GM12865 (cell line): ENCODE data around the gene AOC1.

Source experiments
- DNase-seq: peaks from one replicate; pipeline ENCODE4 v3.0.0; 2010; ENCODE audit warnings: low read depth
- H3K4me3 ChIP-seq: 2 replicates; pipeline ENCODE4 v1.5.1; 2011; ENCODE audit warnings: mild to moderate bottlenecking, low read depth, low read length, control low read depth
- TF ChIP-seq, protein P1 (sequence below): IDR thresholded peaks from 2 replicates; pipeline ENCODE4 v1.5.1; 2011; ENCODE audit warnings: low read length, control low read depth, low read depth, inconsistent platforms; ENCODE audit not compliant: insufficient read depth; ENCODE audit errors: missing control alignments

AOC1 gene

GRCh38 chr7:150824379-150825177 lies 27.7 kb upstream of the AOC1 start:
- H3K4me3 ChIP-seq = no peak overlapping the region
- TF ChIP-seq, protein P1, sequence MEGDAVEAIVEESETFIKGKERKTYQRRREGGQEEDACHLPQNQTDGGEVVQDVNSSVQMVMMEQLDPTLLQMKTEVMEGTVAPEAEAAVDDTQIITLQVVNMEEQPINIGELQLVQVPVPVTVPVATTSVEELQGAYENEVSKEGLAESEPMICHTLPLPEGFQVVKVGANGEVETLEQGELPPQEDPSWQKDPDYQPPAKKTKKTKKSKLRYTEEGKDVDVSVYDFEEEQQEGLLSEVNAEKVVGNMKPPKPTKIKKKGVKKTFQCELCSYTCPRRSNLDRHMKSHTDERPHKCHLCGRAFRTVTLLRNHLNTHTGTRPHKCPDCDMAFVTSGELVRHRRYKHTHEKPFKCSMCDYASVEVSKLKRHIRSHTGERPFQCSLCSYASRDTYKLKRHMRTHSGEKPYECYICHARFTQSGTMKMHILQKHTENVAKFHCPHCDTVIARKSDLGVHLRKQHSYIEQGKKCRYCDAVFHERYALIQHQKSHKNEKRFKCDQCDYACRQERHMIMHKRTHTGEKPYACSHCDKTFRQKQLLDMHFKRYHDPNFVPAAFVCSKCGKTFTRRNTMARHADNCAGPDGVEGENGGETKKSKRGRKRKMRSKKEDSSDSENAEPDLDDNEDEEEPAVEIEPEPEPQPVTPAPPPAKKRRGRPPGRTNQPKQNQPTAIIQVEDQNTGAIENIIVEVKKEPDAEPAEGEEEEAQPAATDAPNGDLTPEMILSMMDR = no peak
- DNase-seq = no peak

DNA sequence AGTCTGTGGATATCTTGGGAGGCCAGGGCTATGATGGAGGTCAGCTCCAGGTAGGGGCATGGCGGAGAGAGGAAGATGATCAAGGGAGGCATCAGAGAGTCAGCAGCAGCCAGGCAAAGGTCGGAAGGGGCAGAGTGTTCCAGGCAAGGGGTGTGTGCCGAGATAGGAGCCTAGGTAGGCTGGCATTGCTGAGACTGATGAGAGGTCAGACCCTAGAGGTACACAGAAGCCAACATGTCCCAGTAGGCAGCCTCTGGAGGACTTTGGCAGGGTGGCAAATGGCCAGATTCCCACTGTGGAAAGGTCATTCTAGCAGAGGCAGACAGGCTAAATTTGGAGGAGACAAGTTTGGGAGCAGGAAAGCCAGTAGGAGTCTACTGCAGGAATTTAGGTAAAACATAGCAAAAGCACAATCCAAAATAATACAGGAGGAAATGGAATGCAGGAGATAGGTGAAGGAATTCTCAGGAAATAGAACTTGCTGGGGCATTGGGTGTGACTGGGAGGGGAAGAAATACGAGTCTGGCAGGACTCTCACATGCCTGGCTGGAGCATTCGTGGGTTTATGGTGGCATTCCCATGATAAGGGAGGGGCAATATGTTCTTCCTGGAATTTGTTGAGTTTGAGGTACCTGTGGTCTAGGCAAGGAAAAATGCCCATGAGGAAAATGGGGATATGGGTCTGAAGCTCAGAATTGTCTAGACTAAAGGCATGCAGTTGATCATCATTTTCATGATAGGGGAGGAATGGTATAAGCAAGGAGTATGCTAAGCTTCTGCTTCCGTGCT lies 26.1 kb upstream of the AOC1 start:
- no peak overlapping the region for H3K4me3 ChIP-seq
- TF ChIP-seq, protein P1 = no peak
- DNase-seq = no peak

- TF ChIP-seq, protein P1 = no peak
- no peak for DNase-seq
- H3K4me3 ChIP-seq = no peak overlapping the region
Measured at GRCh38 chr7:150828384-150828783, 23.9 kb upstream of the AOC1 start.

DNA sequence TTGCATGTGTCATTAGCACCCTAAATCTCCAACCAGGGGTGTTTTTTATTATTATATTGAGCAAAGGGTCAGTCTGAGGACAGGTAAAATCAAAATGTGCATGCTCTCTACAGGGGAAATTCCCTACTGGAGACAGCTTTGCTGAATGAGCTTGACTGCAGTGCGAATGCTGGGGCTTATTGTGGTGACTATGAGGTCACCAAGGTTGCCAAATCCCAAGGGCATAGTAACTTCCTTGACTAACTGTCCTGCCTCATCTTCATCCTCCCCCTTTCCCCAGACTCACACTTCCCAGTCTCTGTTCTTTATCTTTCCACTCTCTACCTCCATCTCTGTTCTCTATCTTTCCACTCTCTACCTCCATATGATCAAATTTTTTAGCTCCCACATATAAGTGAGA lies 22.9 kb upstream of the AOC1 start:
- TF ChIP-seq, protein P1 = no peak
- peak; percentile 17 for DNase-seq
- no peak overlapping the region for H3K4me3 ChIP-seq

GRCh38 chr7:150830937-150831336 lies 21.4 kb upstream of the AOC1 start:
- DNase-seq = no peak
- no peak overlapping the region for H3K4me3 ChIP-seq
- TF ChIP-seq, protein P1 = no peak

DNA sequence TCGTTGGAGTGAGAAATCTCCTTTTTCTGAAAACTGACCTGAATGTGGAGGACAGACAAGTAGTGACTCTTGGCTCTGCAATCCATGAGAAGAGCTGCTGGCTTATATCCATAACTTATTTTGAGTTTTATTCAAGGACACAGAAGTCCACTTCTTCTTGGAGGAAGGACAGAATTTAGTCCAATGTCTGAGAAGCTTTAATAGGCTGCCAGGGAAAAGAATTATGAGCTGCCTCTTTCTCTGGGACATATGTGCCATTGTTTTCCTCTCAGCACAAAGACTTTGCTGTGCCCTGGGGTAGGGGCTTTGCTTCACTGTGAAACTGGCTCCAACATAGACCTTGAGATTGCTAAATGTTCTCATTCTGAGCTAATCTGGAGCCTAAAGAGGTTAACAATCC lies 20.5 kb upstream of the AOC1 start:
- no peak for DNase-seq
- TF ChIP-seq, protein P1 = no peak
- no peak overlapping the region for H3K4me3 ChIP-seq
